Measurements from ENCODE around the gene PRM1.

The PRM1 gene

DNA sequence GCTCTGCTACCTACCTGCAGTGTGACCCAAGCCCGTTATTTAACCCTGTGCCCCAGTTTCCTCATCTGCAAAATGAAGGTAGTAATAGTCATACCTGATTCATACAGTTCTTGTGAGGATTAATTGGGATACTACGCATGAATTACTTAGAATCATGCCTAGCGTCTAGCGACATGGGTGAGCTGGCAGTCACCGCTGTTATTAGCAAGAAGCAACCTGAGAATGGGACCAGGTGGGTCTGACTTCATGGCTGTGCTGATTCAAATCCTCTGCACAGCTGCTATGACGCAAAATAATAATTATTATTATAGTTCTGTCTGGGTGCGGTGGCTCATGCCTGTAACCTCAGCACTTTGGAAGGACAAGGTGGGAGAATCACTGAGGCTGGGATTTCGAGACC lies 33.0 kb downstream of the PRM1 start:
- TF ChIP-seq EZH2 (IDR thresholded peaks at IDR 0.05; ENCODE audit: borderline replicate concordance, low read depth, low read length, severe bottlenecking) = no peak
- TF ChIP-seq, protein P1, sequence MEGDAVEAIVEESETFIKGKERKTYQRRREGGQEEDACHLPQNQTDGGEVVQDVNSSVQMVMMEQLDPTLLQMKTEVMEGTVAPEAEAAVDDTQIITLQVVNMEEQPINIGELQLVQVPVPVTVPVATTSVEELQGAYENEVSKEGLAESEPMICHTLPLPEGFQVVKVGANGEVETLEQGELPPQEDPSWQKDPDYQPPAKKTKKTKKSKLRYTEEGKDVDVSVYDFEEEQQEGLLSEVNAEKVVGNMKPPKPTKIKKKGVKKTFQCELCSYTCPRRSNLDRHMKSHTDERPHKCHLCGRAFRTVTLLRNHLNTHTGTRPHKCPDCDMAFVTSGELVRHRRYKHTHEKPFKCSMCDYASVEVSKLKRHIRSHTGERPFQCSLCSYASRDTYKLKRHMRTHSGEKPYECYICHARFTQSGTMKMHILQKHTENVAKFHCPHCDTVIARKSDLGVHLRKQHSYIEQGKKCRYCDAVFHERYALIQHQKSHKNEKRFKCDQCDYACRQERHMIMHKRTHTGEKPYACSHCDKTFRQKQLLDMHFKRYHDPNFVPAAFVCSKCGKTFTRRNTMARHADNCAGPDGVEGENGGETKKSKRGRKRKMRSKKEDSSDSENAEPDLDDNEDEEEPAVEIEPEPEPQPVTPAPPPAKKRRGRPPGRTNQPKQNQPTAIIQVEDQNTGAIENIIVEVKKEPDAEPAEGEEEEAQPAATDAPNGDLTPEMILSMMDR (IDR thresholded peaks at IDR 0.05; ENCODE audit: borderline replicate concordance, extremely low read depth, low read length, poor library complexity, severe bottlenecking) = no peak
- H3K27ac ChIP-seq (ENCODE audit: low read length) = peak overlapping the region; percentile 39; the same call in 1 of the 2 replicates
- H3K9me3 ChIP-seq (ENCODE audit: insufficient read depth, low read length, severe bottlenecking) = no peaks in the 10 kb centered on the region
- peaks cover 42% of the 10 kb centered on the region for H3K36me3 ChIP-seq (ENCODE audit: insufficient read depth, low read length)
- H3K27me3 ChIP-seq (ENCODE audit: insufficient read depth, low read length, poor library complexity) = no peaks in the 10 kb centered on the region
- H3K4me1 ChIP-seq (ENCODE audit: insufficient read depth, low read length) = peaks cover 54% of the 10 kb centered on the region
- H3K4me3 ChIP-seq (ENCODE audit: low read depth in 1 of 2, low read length in 2 of 2) = no peak overlapping the region
- H3K79me2 ChIP-seq (ENCODE audit: insufficient read depth, low read length) = peaks cover 28% of the 10 kb centered on the region
- DNase-seq (no peak), ATAC-seq (ENCODE audit: insufficient read depth, low read depth) (no peak)
- no peak overlapping the region for H3K9ac ChIP-seq (ENCODE audit: low read depth, low read length)
- no peak overlapping the region for H2AFZ ChIP-seq (ENCODE audit: low read depth, low read length)
- peaks cover 25% of the 10 kb centered on the region for H4K20me1 ChIP-seq (ENCODE audit: insufficient read depth, low read length)
- no peak overlapping the region for H3K4me2 ChIP-seq (ENCODE audit: insufficient read depth, low read length)

DNA sequence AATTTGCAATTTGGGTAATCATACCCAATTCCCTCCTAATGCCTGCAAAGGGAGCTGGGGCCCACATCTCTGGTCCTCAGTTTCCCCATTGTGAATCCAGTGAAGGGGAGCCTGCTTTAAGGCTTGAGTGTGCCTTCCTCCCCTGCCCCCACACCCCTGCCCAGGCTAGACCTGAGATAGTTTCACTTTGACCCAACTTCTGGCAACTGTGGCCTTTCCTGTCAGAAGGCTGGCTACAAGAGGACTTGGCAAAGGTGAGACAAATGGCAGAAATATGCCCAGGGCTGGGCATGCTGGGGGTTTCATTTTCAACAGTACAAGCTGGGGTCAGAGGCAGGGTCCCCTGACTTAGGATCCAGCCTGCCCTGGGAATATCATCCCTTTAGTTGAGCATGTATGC lies 35.1 kb downstream of the PRM1 start:
- Histone ChIP-seq H4K20me1 (ENCODE audit: insufficient read depth, low read length) (peaks cover 6% of the 10 kb centered on the region; the same call in 1 of the 2 replicates), H3K79me2 (ENCODE audit: insufficient read depth, low read length) (peaks cover 10% of the 10 kb centered on the region), H3K4me2 (ENCODE audit: insufficient read depth, low read length) (no peak overlapping the region), H2AFZ (ENCODE audit: low read depth, low read length) (no peak overlapping the region), H3K27ac (ENCODE audit: low read length) (peak overlapping the region; percentile 63), H3K27me3 (ENCODE audit: insufficient read depth, low read length, poor library complexity) (no peaks in the 10 kb centered on the region), H3K36me3 (ENCODE audit: insufficient read depth, low read length) (peaks cover 21% of the 10 kb centered on the region), H3K4me3 (ENCODE audit: low read depth in 1 of 2, low read length in 2 of 2) (no peak overlapping the region), H3K4me1 (ENCODE audit: insufficient read depth, low read length) (peaks cover 54% of the 10 kb centered on the region), H3K9ac (ENCODE audit: low read depth, low read length) (no peak overlapping the region; the same call in 1 of the 2 replicates), H3K9me3 (ENCODE audit: insufficient read depth, low read length, severe bottlenecking) (no peaks in the 10 kb centered on the region)
- no peak for DNase-seq
- no peak for TF ChIP-seq EZH2 (IDR thresholded peaks at IDR 0.05; ENCODE audit: borderline replicate concordance, low read depth, low read length, severe bottlenecking)
- TF ChIP-seq, protein P1 (IDR thresholded peaks at IDR 0.05; ENCODE audit: borderline replicate concordance, extremely low read depth, low read length, poor library complexity, severe bottlenecking) = no peak
- no peak for ATAC-seq (ENCODE audit: insufficient read depth, low read depth)

DNA sequence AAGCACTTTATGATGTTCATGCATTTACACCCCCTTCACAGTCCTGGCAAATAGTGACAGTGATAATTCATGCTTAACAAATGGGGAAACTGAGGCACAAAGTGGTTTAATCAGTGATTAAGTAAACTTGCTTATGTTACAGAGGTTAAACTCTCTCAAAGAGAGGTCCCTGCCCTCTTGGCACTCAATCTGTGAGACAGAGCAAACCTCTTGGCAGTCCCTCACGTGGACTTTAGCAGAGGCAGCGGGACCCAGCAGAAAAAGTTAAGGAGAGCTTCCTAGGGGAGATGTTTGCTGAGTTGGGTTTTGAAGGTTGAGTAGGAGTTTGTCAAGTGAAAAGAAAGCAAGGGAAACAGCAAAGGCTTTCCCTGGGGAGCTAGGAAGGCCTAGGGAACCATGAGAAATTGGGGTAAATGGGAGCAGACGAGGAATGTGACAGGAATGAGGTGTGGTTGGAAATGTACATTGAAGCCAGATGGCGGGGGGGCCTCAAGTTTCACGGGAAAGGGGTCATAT lies 35.9 kb downstream of the PRM1 start:
- H2AFZ ChIP-seq (ENCODE audit: low read depth, low read length) = no peak overlapping the region
- peaks cover under 1% of the 10 kb centered on the region; the same call in 1 of the 2 replicates for H4K20me1 ChIP-seq (ENCODE audit: insufficient read depth, low read length)
- H3K79me2 ChIP-seq (ENCODE audit: insufficient read depth, low read length) = peaks cover 4% of the 10 kb centered on the region
- no peak for ATAC-seq (ENCODE audit: insufficient read depth, low read depth)
- peak overlapping the region; percentile 63 for H3K27ac ChIP-seq (ENCODE audit: low read length)
- no peaks in the 10 kb centered on the region for H3K27me3 ChIP-seq (ENCODE audit: insufficient read depth, low read length, poor library complexity)
- no peak for DNase-seq
- H3K9ac ChIP-seq (ENCODE audit: low read depth, low read length) = no peak overlapping the region
- TF ChIP-seq EZH2 (IDR thresholded peaks at IDR 0.05; ENCODE audit: borderline replicate concordance, low read depth, low read length, severe bottlenecking) = no peak
- TF ChIP-seq, protein P1 (IDR thresholded peaks at IDR 0.05; ENCODE audit: borderline replicate concordance, extremely low read depth, low read length, poor library complexity, severe bottlenecking) = no peak
- no peaks in the 10 kb centered on the region for H3K9me3 ChIP-seq (ENCODE audit: insufficient read depth, low read length, severe bottlenecking)
- peaks cover 62% of the 10 kb centered on the region for H3K4me1 ChIP-seq (ENCODE audit: insufficient read depth, low read length)
- H3K4me3 ChIP-seq (ENCODE audit: low read depth in 1 of 2, low read length in 2 of 2) = no peak overlapping the region
- no peak overlapping the region for H3K4me2 ChIP-seq (ENCODE audit: insufficient read depth, low read length)
- peaks cover 15% of the 10 kb centered on the region for H3K36me3 ChIP-seq (ENCODE audit: insufficient read depth, low read length)
